ENCODE data around the gene EXT2.

GRCh38 chr11:44090539-44090938, 4.9 kb upstream of the EXT2 start:
- TF ChIP-seq POLR2AphosphoS5 (IDR thresholded peaks at IDR 0.05): no peak
- TF ChIP-seq CTCF (IDR thresholded peaks at IDR 0.05): no peak
